NOMO-1 treated with dmso at 0.1 percent for 144 hours (cell line): ENCODE measurements around the gene C1orf122.
"Not testable (repeated sequence)": the region's sequence is repeated elsewhere in the genome, so short reads cannot be mapped to it uniquely, and the experiment has no call there.

Experiments used
- DNase-seq: peaks from one replicate; lab custom pipeline; 2025; ENCODE audit not compliant: unreplicated experiment; lab: John Stamatoyannopoulos, UW

The C1orf122 gene

GRCh38 chr1:37807555-37808368 lies at the start of gene C1orf122, which contains the start of gene YRDC:
Gene C1orf122 (plus strand): TSS chr1:37807790. CDS start chr1:37808405, 615 bp downstream.
Gene YRDC (minus strand): TSS chr1:37808208. CDS start chr1:37808180, 28 bp downstream.
- DNase-seq, result peak; percentile 81

- no peak for DNase-seq
These were observed 48.1 kb upstream of the C1orf122 start for GRCh38 chr1:37759451-37759850.

- DNase-seq, result no peak
These were observed 46.0 kb upstream of the C1orf122 start for GRCh38 chr1:37761416-37762095.

- DNase-seq, result no peak
These were observed 45.1 kb upstream of the C1orf122 start for GRCh38 chr1:37762516-37762915.

GRCh38 chr1:37763791-37764413 lies 43.7 kb upstream of the C1orf122 start:
- DNase-seq, result no peak

GRCh38 chr1:37764414-37764825 lies 43.2 kb upstream of the C1orf122 start:
- DNase-seq, result no peak

DNA sequence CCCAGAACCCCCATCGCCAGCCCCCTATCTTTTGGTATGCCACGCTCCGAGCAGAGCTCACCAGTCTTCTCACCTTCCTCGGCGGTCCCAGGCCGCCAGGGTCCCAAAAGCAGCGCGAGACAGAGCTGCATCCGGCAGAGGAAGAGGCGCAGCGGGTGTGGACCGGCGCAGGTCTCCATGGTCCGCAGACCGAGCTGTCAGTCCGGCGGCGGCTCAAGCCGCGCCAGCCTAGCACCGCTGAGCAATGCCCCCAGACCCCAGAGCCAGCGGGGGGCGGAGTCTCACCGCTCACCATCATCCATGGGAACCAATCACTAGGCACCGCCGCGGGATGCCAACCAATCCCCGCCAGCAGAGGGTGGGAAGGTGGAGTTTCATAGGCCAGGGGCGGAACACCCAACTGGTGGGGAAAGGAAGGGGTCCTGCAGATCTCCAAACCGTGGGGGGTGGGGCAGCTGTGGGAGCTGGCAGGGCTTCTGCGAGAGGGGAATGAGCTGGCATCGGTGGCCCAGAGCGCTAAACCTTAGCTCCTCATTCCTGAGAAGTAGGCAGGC lies 42.6 kb upstream of the C1orf122 start, which contains the start of gene EPHA10:
TSS of gene EPHA10 (minus strand) at position 233 of the 554 bp plus-strand sequence. CDS start at position 179, 54 bp downstream.
- DNase-seq, result no peak

DNA sequence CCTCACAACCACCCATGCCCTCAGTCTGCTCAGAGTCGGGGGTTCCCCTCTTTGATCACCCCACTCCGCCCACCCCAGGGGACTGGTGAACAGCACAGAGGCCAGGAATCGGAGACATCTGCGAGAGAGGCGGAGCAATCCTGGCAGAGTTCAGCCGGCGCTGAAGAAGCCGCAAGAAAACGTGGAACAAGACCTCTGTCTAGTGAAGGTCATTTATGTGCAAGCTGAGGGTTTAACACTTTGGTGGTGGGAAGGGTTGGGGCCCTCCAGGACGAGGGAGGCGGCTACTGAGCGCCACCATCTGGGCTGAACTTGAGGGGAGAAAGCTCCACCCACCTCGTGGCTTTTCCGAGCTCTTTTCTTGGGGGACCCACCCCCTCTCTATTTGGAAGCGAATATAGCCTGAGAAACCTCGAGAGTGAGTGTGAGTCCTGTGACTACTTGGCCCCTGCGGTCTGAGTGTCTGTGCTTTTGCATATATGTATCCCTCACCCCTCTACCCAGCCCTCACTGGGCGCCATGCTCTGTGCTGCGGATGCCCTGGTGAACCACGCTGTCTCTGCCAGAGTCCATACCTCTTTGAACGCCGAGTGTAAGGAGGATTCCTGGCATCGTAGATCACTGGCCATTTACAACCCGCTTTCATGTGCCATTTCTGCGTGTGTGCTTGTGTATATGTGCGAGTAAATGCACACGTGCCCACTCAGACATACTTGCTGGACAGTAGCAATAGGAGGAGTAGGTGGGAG lies 41.5 kb upstream of the C1orf122 start:
- no peak for DNase-seq

DNA sequence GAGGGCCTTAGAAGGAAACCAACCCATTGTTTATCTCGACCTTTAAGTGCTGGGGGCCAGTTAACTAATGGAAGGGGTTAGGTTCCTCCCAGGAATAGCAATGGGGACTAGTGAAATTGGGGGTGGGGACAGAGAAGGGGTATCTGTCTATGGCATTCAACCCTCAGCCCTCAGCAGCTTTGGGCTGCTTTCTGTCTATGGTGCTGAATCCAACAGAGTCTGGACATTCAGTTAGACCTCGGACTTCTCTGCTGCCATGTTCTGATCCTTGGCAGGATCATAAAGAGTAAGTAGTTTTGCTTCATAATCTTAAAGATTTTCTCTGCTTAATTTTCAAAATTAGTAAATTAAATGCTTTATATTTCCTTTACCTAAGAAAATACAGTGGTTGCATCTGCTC lies 40.1 kb upstream of the C1orf122 start:
- DNase-seq, result no peak

DNA sequence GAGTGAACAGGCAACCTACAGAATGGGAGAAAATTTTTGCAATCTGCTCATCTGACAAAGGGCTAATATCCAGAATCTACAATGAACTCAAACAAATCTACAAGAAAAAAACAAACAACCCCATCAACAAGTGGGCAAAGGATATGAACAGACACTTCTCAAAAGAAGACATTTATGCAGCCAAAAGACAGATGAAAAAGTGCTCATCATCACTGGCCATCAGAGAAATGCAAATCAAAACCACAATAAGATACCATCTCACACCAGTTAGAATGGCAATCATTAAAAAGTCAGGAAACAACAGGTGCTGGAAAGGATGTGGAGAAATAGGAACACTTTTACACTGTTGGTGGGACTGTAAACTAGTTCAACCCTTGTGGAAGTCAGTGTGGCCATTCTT lies 36.1 kb upstream of the C1orf122 start:
- DNase-seq, result not testable (repeated sequence)

GRCh38 chr1:37776946-37777516 lies 30.6 kb upstream of the C1orf122 start:
- no peak for DNase-seq

GRCh38 chr1:37778654-37779053 lies 28.9 kb upstream of the C1orf122 start:
- DNase-seq, result no peak

DNA sequence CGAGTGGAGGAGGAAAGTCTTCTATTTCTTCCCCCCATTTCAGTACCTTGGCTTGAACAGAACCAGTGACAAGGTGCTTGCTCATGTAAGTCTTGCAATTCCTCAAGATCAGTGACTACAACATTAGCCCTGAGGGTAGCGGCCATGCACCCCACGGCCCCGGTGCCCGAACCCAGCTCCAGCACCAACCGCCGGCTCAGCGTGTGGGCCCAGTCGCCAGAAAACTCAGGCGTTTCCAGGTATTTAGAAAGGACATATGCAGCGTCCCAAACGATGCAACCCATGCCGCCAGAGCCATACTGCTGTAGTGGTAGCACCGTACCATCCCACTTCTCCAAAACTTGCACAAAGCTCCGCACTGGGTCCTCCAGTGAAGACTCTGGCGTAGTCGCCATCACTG lies 25.1 kb upstream of the C1orf122 start:
- no peak for DNase-seq

- DNase-seq, result no peak
These were observed 14.5 kb upstream of the C1orf122 start for GRCh38 chr1:37792943-37793686.

- peak; percentile 40 for DNase-seq
These were observed 13.7 kb upstream of the C1orf122 start, which contains the start of gene MANEAL for GRCh38 chr1:37793773-37794371. Gene MANEAL (plus strand): TSS chr1:37793847. CDS start chr1:37794183, 336 bp downstream.

GRCh38 chr1:37794372-37795339 lies 12.9 kb upstream of the C1orf122 start:
- no peak for DNase-seq

DNA sequence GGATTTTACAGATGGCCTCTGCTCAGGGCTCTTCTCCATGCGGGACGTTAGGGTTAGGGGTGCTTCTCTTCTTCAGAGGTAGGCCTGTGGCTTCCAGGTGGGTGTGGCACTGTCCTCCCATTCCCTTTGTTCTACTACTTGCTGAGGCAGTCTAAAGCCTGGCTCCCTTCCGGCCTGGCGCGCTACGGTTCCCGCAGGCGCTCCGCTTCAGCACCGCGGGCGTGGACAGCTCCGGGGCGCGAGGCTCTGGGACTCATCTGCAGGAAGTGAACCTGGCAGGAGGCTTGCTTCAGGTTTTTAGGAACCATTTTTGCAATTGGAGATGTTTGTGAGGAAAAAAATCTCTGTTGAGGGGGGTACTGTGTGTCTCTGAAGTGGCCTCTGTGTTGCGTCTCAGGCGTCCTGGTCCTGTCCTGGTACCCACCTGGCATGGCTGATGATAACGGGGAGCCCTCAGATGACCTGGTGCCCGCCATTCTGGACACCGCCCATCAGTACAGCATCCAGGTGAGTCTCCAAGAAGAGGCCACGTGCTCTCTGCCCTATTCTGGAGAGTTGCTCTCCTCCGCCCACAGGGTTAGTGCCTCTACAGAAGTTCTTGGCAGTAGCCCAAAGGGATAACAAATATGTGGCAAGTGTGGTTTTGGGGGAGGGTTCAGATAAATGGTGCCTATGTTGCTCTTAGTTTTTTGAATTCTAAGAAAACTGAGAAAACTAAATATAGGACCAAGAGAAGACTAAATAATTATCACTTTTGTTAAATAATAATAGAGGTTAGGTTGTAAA lies 12.1 kb upstream of the C1orf122 start:
- peak; percentile 4 for DNase-seq
